Measurements from ENCODE around the gene CHMP4B.

CHMP4B gene

GRCh38 chr20:33822423-33822822 is 11.3 kb downstream of the CHMP4B start:
- DNase-seq = no peak

DNA sequence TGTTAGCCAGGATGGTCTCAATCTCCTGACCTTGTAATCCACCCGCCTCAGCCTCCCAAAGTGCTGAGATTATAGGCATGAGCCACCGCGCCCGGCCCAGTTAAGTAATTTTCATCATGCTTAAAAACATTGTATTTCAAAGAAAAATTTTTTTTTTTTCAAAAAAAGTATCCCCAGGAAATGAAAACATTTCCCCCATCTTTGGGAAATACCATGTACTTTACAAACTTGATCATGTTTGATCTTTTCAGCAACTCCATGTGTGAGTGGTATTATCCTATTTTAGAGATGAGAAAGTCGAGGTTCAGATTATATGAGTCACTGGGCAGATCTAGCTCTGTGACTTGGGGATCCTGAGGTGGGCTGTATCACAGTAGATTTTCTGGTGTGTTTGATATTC is 11.8 kb downstream of the CHMP4B start:
- no peak for DNase-seq

DNA sequence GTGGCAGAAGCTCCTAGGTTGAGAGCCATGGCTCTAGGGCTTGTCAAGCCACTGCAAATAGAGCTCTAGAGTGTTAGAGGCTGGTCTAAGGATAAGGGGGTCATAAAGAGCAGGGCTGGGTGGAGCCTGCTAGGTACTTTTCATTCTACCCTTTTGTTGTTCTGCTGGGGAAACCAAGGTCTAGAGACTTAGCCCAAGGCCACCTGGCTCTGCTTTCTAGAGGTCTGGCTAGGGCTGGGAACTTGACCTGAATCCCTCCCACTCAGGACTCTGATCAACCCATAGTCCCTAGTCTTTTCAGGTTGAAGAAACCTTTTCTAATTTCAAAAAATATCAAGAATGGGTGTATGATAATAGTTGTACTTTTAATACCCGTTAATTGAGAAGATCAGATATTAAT is 13.7 kb downstream of the CHMP4B start:
- no peak for DNase-seq

- no peak for DNase-seq
Measured at GRCh38 chr20:33825340-33826269, 14.5 kb downstream of the CHMP4B start.

DNA sequence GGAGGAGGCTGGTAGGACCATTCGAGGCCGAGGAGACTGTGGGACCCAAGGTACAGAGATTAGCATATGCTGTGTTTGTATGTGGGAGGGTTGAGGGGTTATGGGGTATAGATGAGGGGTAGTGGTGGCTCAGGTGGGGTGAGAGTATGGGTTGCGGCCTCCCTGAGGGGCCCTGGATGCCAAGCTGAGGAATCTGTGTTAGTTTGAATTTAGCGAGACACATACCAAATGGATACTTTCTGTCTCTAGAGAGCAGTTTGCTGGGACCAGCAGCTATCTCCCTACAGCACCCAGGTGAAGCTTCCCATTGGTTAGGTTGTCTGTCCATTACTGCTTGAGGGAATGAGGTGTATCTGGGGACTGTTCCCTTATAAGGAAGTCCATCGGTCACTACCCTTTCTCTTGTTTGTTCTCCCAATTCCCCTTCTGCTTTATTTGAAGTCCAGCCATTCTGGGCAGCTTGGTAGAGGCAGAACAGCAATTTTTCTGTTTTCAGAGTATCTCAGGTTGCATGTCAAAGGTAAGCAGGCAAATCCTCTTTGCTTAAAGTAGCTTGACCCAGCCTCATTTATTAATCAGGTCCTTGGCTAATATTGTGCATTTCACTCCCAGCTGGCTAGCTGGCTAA is 15.2 kb downstream of the CHMP4B start:
- DNase-seq = no peak

DNA sequence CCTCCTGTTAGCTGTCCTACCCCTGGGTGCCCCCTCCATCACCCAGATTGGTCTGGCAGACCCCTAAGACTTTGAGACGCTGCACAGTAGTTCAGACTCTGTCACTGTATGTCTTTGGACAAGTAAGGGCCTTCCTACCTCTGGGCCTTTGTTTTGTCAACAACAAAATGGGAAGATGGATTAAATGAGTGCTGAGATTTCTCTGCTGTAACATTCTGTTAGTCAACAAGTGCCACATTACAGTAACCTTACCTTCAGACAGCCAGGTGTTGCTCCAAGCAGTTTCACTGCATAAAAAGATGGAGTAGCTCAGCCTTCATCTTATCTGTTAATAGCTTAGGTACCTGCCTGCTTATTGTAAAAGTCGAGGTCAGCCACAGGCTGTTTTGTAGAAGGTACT is 16.0 kb downstream of the CHMP4B start:
- no peak for DNase-seq

GRCh38 chr20:33827634-33828325 is 16.6 kb downstream of the CHMP4B start:
- no peak for DNase-seq

GRCh38 chr20:33828326-33828844 is 17.2 kb downstream of the CHMP4B start:
- DNase-seq = no peak

DNA sequence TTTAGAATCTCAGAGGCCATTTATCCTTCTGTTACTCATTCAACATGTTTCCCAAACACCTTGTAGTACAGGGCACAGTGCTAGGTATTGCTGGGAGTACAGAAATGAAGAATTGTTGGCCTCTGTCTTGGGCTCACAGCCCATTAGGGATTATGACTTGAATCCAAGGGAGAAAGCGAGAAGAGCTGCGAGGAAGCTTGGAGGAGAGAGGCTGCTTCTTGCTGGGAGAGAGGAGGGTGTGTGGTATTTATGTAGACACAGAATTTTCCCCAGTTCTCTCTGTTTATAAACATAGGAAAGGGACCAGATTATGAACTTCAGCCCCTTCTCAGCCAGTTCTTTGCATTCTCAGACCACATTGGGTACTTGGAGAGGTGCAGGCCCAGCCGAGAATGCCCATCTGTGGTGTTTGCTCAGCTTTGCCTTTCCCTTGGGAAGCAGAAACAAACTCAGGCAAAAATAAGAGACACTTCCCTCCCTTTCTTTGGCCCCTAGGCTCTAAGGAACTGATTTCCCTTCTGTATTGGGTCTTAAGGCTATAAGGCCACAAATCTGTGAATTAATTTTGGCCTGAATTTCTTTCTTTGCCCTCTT is 17.9 kb downstream of the CHMP4B start:
- DNase-seq = no peak

- DNase-seq = no peak
Measured at GRCh38 chr20:33829636-33830035, 18.5 kb downstream of the CHMP4B start.

GRCh38 chr20:33830371-33830770 is 19.2 kb downstream of the CHMP4B start:
- DNase-seq = no peak

- no peak for DNase-seq
Measured at GRCh38 chr20:33832103-33832804, 21.1 kb downstream of the CHMP4B start.

- no peak for DNase-seq
Measured at GRCh38 chr20:33833333-33833732, 22.2 kb downstream of the CHMP4B start.

- no peak for DNase-seq
Measured at GRCh38 chr20:33835615-33836172, 24.5 kb downstream of the CHMP4B start.

DNA sequence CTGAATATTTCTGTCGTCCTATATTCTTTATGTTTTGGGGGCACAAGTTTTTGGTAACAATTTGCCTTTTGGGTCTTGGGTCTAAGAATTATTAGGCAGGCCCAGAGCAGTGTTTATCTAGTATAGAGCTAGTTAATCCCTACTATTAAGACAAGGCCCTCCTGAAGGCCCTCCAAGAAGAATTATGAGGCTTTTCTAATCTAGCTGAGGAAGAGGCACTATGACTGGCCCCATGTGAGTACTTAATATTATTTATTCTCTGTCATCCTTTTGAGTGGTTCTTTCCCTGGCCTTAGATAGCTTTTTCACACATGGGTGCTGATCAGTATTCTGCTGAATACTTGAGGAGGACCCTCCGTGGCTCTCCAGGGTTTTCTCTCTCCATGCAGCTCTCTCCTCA is 25.1 kb downstream of the CHMP4B start:
- DNase-seq = no peak

GRCh38 chr20:33837096-33837830 is 26.1 kb downstream of the CHMP4B start:
- no peak for DNase-seq

DNA sequence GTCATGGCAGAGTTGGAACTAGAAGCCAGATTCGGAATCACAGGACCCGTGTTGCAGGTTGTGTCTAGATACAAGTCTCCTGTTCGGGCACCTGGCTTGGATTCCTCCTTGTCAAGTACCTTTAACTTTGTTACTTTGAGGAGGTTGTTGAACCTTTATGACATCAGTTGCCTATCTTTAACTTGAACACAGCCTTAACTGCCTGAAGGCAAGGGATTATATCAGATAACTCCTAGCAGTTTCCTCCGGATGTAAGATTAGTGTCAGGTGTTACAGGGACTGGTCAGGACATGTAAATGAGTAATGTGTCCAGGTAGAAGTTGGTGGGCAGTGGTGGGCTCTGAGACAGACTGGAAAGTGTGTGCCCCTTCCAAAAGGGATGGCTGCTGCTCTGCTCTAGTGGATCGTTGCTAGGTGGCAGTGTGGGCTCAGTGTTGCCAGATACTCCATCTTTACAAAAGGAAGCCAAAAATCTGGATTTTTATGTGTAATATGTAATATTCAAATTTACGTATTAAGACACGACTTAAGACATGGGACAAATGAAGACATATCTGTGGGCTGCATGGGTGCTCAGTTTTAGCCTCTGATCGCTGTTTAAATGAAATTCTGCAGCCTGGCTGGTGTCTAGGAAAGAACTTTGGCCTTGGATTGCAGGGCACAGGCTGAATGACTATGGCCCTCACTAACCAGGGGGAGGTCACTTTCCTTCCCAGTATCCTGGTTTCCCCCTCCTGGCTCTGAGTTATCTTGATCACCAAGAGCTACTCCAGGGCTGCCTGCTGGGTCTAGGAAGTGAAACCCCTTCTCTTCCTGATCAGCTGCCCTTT is 27.1 kb downstream of the CHMP4B start:
- no peak for DNase-seq

DNA sequence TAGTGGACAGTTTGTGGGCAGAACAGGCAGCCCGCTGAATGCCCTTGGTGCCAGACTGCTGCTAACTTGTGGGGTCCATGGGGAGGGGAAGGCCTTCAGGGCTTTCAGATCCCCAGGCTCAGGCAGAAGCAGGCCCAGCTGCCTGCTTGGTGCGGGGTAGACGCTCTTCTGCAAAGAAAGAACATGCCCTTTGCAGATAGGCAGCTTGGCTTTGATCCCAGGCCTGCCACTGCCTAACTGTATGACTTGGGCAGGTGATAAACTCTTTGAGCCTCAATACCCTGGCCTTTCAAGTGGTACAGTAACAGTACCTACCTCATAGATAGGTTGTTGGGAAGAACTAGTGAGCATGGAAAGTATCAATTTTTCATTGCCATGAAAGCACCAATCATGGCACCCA is 28.4 kb downstream of the CHMP4B start:
- DNase-seq = peak; percentile 89

- peak; percentile 53 for DNase-seq
Measured at GRCh38 chr20:33840160-33840559, 29.0 kb downstream of the CHMP4B start.

GRCh38 chr20:33840759-33841435 is 29.7 kb downstream of the CHMP4B start:
- peak; percentile 4 for DNase-seq
